GM19023 (cell line): ENCODE results near the gene PLCB4.

Experiments used
- ATAC-seq: cut with Tn5 transposase; IDR thresholded peaks from one replicate; pipeline ENCODE4 v1.9.1; 2021; ENCODE audit warnings: mild to moderate bottlenecking, moderate library complexity; ENCODE audit not compliant: unreplicated experiment

PLCB4 gene

GRCh38 chr20:9059931-9060330 lies 9.0 kb upstream of the PLCB4 start:
- no peak for ATAC-seq

GRCh38 chr20:9061434-9061833 lies 7.5 kb upstream of the PLCB4 start:
- no peak for ATAC-seq

- ATAC-seq: no peak
Measured at GRCh38 chr20:9062066-9062465, 6.8 kb upstream of the PLCB4 start.

GRCh38 chr20:9066191-9066590 lies 2.7 kb upstream of the PLCB4 start:
- ATAC-seq: no peak

- ATAC-seq: no peak
Measured at GRCh38 chr20:9068233-9068801, 570 bp upstream of the PLCB4 start.

GRCh38 chr20:9070304-9070703 lies 1.4 kb downstream of the PLCB4 start:
- no peak for ATAC-seq

GRCh38 chr20:9071976-9072726 lies 3.3 kb downstream of the PLCB4 start:
- ATAC-seq: no peak

GRCh38 chr20:9072861-9073500 lies 4.1 kb downstream of the PLCB4 start:
- ATAC-seq: no peak

GRCh38 chr20:9075264-9076095 lies 6.6 kb downstream of the PLCB4 start:
- ATAC-seq: no peak

- ATAC-seq: no peak
Measured at GRCh38 chr20:9076440-9076839, 7.6 kb downstream of the PLCB4 start.

- ATAC-seq: no peak
Measured at GRCh38 chr20:9078826-9079731, 10.2 kb downstream of the PLCB4 start.

- no peak for ATAC-seq
Measured at GRCh38 chr20:9081423-9081966, 12.6 kb downstream of the PLCB4 start.

- no peak for ATAC-seq
Measured at GRCh38 chr20:9082741-9083140, 13.9 kb downstream of the PLCB4 start.

GRCh38 chr20:9087531-9088217 lies 18.8 kb downstream of the PLCB4 start:
- no peak for ATAC-seq

- ATAC-seq: no peak
Measured at GRCh38 chr20:9088556-9088955, 19.7 kb downstream of the PLCB4 start.

- no peak for ATAC-seq
Measured at GRCh38 chr20:9092113-9092512, 23.2 kb downstream of the PLCB4 start.

GRCh38 chr20:9092655-9093054 lies 23.8 kb downstream of the PLCB4 start:
- no peak for ATAC-seq

GRCh38 chr20:9093218-9093957 lies 24.5 kb downstream of the PLCB4 start:
- no peak for ATAC-seq

- no peak for ATAC-seq
Measured at GRCh38 chr20:9099372-9099771, 30.5 kb downstream of the PLCB4 start.
